ENCODE measurements around the gene IL1RAPL2.

GRCh38 chrX:105715746-105716145, 1149.7 kb downstream of the IL1RAPL2 start:
- TF ChIP-seq RAD21 (conservative IDR thresholded peaks at IDR 0.05 in 1 of 2, IDR thresholded peaks at IDR 0.05 in 1 of 2) (no peak), MAZ (IDR thresholded peaks at IDR 0.05; ENCODE audit: borderline replicate concordance, low read depth, low read length) (no peak), CTCF (IDR thresholded peaks at IDR 0.05) (no peak), MAX (IDR thresholded peaks at IDR 0.05) (no peak), CEBPB (IDR thresholded peaks at IDR 0.05) (no peak), ZFP36 (IDR thresholded peaks at IDR 0.05; ENCODE audit: borderline replicate concordance, partially characterized antibody) (no peak)
